GF-D8 (cell line): ENCODE measurements around the gene PLPP1.

Source experiments
- DNase-seq: peaks from one replicate; lab custom pipeline; 2025; lab: John Stamatoyannopoulos, UW

The PLPP1 gene

DNA sequence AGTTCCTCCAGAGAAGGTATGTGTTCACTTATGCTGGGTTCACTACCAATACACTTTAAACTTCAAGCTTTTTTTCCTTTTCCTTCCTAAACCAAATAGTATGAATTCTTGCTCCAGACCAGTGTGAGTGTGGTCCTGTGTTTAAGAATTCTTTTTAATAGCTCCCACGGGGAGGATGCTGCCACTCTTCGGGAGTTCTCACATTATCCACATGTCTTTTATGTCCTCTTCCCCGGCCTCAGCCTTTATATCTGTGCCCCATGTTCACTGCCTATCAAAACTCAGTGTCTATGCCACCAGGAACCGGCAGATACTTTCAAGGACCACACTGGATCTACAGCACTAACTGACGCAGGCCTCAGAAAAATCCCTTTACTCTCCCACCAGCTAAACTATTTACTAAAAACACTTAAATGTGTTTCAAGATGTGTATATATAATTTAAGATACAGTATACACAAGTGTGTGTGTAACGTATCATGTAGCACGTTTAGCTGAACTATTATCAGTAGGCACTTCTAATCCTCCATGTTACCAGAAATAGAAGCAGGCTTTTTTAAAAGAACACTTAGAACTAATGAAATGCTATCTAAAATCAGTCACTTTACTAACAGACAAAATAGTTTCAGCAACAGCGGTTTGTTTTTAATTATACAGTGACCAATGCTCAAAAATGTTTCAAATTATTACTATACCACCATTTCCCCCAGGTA lies 88.0 kb downstream of the PLPP1 start:
- DNase-seq: no peak

DNA sequence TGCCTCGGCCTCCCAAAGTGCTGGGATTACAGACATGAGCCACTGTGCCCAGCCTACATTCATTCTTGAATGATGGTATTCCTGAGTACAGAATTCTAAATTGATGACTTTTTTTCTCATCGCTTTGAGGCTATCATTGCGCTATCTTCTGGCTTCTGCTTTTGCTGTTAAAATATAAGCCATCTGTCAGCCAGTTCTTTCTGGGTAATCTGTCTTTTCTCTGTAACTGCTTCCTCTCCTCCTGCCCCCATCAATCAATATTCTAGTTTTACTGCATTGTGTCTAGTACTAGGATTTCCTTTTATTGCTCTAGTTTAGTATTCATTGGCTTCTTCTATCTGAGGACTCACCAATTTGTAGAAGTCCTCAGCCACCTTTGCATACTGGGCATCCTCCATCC lies 89.0 kb downstream of the PLPP1 start:
- DNase-seq: no peak

GRCh38 chr5:55441954-55442353 lies 92.8 kb downstream of the PLPP1 start:
- no peak for DNase-seq

GRCh38 chr5:55441107-55441771 lies 93.5 kb downstream of the PLPP1 start:
- DNase-seq: no peak

DNA sequence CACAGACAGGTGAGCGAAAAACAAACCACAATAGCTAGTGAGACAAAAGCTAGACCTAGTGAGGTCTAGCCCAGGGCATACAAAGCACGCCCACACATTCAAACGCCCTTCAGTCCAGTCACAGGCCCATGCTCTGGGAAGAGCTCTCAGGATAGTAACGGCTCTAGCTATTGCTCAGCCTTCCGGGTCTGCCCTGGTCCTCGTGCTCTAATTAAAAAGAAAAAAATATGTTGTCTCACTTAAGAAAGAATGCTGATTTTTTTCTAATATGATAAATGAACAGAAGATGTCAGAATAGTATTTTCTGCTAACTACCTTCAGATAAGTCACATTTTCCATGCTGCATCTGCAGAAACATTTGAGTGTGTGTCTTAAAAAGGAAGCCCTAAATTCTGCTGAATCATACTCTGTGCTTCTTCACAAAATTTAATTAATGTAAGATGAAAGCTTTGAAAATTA lies 94.5 kb downstream of the PLPP1 start:
- DNase-seq: no peak

DNA sequence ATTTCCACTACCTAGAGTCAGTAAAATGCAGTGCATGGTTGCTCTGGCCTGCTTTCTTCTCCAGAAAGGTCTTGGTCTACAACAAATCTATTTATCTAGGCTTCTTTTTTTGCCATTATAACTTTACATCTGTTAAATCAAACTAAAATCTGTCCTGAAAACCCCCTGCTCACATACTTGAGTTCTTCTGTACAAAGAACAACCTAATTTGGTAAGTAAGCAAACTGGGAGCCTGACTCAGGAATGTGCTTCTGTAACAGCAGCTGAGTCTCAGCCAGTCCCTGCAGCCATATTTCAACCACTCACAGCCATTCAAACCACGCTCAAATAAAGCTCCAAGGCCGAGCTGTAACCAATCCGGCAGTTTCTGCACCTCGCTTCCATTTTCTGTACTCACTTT lies 95.8 kb downstream of the PLPP1 start:
- DNase-seq: no peak

DNA sequence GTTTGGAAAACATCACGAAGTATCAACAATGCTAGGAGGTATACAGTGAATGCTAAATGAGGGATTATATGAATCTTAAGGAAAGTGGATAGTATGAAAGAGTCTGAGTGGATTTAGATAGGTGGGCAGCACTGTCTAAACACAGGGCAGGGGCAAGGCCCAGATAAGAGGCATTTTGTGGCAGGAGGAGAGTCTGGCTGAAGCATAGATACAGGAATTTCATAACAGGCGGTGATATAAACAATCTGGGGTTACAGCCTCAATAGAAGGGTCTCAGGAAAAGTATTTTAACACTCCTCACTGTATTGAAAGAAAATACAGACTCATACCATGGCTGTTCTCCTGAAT lies 96.9 kb downstream of the PLPP1 start:
- no peak for DNase-seq

DNA sequence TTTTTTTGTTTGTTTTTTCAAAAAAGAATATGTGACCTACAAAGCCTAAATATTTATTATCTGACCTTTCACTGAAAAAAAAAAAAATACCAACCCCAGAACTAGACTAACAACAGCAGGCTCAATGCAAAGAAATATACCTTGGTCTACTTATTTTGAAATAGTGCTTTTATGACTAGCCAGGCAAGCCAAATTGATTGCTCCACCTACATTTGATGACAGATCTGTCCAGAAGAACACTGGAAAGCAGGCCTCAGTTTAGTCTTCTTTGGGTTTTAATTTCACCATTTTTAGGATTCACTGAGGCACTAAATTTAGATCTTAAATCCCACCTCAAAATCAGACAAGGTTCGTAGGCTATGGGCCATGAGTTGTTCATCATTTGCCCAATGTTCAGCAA lies 97.3 kb downstream of the PLPP1 start:
- DNase-seq: no peak

DNA sequence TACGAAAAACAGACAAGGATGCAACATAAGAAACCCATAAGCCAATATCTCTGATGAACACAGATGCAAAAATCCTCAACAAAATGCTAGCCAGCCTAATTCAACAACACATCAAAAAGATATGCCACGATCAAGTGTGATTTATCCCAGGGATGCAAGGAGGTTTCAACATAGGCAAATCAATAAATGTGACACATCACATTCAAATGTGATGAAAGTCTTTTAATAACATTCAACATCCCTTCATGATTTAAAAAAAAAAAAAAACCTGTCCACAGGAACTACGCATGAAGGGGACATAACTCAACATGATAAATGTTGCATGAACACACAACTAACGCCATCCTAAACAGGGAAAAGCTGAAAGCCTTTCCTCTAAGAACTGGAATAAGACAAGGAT lies 102.2 kb downstream of the PLPP1 start:
- DNase-seq: no peak

- DNase-seq: no peak
Measured at GRCh38 chr5:55429613-55430253, 105.0 kb downstream of the PLPP1 start.

DNA sequence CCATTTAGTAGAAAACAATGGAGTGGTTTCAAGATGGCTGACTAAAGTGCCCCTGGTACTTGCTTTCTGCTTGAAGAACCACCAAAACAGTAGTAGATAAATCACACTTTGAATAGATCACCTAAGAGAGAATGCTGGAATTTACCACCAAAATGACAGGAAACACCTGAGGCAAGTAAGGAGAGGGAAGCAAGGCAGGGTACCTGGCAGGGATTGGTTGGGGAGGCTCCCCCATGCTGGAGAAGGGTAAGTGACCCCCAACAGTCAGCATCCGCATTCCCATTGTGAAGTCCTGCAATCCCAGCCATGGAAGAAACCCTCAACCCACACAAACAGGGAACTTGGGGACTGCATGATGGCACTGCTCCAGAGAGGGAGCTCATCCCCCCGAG lies 105.5 kb downstream of the PLPP1 start:
- DNase-seq: no peak

- DNase-seq: no peak
Measured at GRCh38 chr5:55427157-55427556, 107.6 kb downstream of the PLPP1 start.

DNA sequence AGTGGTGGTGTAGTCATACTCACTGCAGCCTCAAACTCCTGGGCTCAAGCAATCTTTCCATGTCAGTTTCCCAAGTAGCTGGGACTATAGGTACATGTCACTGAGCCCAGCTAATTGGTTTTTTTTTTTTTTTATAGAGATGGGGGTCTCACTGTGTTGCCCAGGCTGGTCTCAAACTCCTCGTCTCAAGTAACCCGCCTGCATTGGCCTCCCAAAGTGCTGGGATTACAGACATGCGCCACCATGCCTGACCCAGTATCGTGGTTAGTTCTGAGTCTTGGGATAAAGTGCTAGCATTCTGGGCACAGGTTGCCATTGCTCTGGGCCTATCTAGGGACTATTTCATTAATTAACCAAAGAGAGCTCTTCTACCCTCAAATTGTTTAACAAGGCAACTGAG lies 108.3 kb downstream of the PLPP1 start:
- DNase-seq: no peak

GRCh38 chr5:55421074-55421529 lies 113.7 kb downstream of the PLPP1 start:
- DNase-seq: no peak

DNA sequence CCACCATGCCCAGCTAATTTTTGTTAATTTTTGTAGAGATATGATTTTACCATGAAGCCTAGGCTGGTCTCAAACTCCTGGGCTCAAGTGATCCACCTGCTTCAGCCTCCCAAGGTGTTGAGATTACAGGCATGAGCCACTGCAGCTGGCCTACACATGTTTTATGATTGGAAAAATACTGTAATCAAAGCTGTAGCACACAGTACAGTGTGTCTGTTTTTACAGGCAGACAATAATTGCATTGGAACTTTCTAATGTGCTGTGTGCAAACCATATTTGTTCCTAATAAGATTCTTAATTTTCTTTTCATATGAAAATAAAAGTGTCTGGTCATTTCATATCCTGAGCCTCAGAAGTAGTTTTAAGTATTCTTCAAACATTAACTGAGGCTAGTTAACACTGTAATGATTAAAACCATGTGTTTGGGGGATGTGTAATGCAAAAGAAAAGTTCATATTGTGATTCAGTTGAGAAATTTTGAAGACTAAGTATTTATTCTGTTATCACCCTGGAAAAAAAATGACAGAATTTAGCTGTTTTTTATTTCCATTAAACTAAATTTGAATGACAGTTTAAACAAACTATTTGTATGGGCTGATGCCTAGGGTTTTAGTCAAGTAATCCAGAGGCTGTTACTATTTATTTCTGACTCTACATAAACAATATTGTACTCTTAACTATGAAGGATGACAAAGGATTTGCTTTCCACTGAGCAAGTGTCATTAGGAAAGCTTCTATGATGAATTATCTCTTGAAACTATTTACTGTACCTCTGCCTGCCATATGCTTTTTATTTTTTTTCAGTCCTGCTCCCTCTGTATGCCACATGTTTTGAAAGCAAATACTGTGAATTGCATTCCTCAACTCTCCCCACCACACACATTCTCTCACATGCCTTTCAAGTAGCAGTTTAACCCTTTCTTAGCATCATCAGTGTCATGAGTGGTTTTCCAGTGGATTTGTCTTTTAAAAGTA lies 115.5 kb downstream of the PLPP1 start:
- DNase-seq: no peak

- DNase-seq: no peak
Measured at GRCh38 chr5:55416306-55416705, 118.5 kb downstream of the PLPP1 start.

DNA sequence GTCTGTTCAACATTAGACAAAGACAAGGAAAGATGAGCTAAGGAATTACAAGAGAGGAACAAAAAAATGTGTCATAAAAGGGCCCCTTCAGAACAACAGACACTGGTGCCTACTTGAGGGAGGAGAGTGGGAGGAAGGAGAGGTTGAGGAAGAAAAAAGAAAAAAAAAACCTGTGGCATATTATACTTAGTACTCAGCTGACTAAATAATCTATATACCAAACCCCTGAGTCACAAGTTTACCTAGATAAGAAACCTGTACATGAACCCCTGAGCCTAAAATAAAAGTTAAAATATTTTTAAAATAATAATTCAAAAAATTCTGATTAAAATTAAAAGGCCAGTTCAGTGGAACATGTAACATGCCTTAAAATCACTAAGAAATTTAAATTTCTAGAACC lies 119.7 kb downstream of the PLPP1 start:
- no peak for DNase-seq

DNA sequence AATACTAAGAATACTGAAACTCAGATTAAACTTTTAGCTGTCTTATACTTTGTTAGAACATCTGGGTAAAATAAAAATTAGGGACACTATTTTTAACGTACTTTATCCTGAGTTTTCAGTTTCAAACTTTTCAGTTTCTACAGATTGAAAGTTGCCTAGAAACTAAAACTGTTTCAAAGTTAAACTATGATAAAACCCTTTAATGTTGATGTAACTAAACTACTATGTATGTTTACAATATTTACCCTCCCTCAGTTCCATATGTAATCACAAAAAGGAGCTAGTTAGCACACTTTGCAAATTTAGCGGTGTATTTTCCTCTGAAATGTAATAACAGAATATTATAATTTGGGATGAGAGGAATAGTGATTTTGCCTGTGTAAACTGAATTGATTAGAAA lies 121.1 kb downstream of the PLPP1 start:
- DNase-seq: no peak

DNA sequence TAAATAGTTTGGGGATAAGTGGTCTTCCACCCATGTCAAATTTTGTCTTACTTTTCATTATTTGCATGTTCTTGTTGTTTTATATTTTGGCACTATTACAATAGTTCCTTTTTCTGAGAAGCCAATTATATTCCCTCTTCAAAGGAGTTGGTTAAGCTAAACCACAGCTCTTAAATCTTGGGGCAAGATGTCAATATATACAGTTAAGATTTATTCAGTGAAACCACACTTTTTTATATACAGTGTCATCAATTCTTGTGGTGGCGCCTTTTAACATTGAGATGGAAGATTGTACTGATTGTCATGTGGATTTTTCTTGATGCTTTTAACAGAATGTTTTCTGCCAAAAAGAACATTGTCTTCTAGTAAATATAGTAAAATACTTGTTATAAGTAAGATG lies 122.9 kb downstream of the PLPP1 start:
- no peak for DNase-seq

DNA sequence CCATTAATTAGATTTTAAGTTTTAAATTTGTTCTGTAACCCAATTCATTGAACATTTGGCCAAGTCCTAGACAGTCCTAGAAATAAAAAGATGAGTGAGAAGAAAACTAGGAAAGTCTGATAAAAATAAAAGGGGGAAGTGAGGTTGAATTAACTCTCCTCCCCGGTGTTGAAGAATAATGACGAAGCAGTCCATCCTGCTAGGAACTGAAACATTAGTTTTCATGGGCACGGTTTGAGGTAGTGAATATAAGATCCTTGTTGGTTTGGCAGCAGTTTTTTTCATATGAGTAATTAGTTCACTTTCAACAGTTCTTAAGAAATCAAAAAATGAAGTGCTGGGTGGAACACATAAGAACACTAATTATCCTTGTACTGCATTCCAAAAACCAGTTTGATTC lies 123.9 kb downstream of the PLPP1 start:
- DNase-seq: no peak

- DNase-seq: no peak
Measured at GRCh38 chr5:55409775-55410174, 125.0 kb downstream of the PLPP1 start.

GRCh38 chr5:55407984-55408383 lies 126.8 kb downstream of the PLPP1 start:
- DNase-seq: no peak
